Glutamatergic neuron (in vitro differentiated cells): ENCODE data around the gene NCBP2L. TPM values are rescaled to one million over a fixed set of nuclear protein-coding genes. Genes with fewer than 3 reads are reported as not detected.

Source experiments
- DNase-seq: peaks from one replicate; pipeline ENCODE4 v3.0.0; 2022
- H3K27ac Mint-ChIP-seq: one replicate; pipeline ENCODE4 v1.8.0; 2020; ENCODE audit warnings: mild to moderate bottlenecking, mixed read lengths, inconsistent platforms; ENCODE audit not compliant: unreplicated experiment
- H3K27me3 Mint-ChIP-seq: one replicate; pipeline ENCODE4 v1.8.0; 2020; ENCODE audit warnings: mild to moderate bottlenecking, moderate library complexity, mixed read lengths, inconsistent platforms; ENCODE audit not compliant: unreplicated experiment
- H3K36me3 Mint-ChIP-seq: one replicate; pipeline ENCODE4 v1.8.0; 2020; ENCODE audit warnings: mild to moderate bottlenecking, mixed read lengths, inconsistent platforms; ENCODE audit not compliant: unreplicated experiment
- H3K4me1 Mint-ChIP-seq: one replicate; pipeline ENCODE4 v1.8.0; 2020; ENCODE audit warnings: mild to moderate bottlenecking, low read depth, mixed read lengths, inconsistent platforms; ENCODE audit not compliant: unreplicated experiment
- H3K4me3 Mint-ChIP-seq: one replicate; pipeline ENCODE4 v1.8.0; 2020; ENCODE audit warnings: mild to moderate bottlenecking, mixed read lengths, inconsistent platforms; ENCODE audit not compliant: unreplicated experiment
- H3K9me3 Mint-ChIP-seq: one replicate; pipeline ENCODE4 v1.8.0; 2020; ENCODE audit warnings: mild to moderate bottlenecking, moderate library complexity, mixed read lengths, inconsistent platforms; ENCODE audit not compliant: unreplicated experiment
- CTCF ChIP-seq: fragments of 200-600 bp; sonication (generic); IDR thresholded peaks from one replicate; pipeline ENCODE4 v1.5.0; 2021; ENCODE audit not compliant: partially characterized antibody, unreplicated experiment
- total RNA-seq: library from RNA; stranded (reverse); fragmentation: NEBNext Ultra II Directional; extraction: Animal tissue kit (Norgen Biotek cat#: 25700); gene quantifications from one replicate; pipeline ENCODE4 v1.2.1, GENCODE V29; 2021; ENCODE audit not compliant: unreplicated experiment

Gene NCBP2L
- total RNA-seq, 1 donor from 2014 or later = not detected

GRCh38 chrX:107750263-107750662, 27.3 kb upstream of the NCBP2L start:
- no peaks in the 10 kb centered on the region for H3K27me3 Mint-ChIP-seq
- no peak overlapping the region for H3K4me3 Mint-ChIP-seq
- DNase-seq = no peak
- H3K36me3 Mint-ChIP-seq = no peaks in the 10 kb centered on the region
- no peak for TF ChIP-seq CTCF
- H3K4me1 Mint-ChIP-seq = no peaks in the 10 kb centered on the region
- no peak overlapping the region for H3K27ac Mint-ChIP-seq
- H3K9me3 Mint-ChIP-seq = no peaks in the 10 kb centered on the region

- Mint-ChIP-seq H3K9me3 (no peaks in the 10 kb centered on the region), H3K36me3 (no peaks in the 10 kb centered on the region), H3K27ac (no peak overlapping the region), H3K27me3 (no peaks in the 10 kb centered on the region), H3K4me1 (no peaks in the 10 kb centered on the region), H3K4me3 (no peak overlapping the region)
- no peak for TF ChIP-seq CTCF
- no peak for DNase-seq
Measured at GRCh38 chrX:107750861-107751445, 26.6 kb upstream of the NCBP2L start.

GRCh38 chrX:107752043-107752442, 25.5 kb upstream of the NCBP2L start:
- no peak for DNase-seq
- no peaks in the 10 kb centered on the region for H3K4me1 Mint-ChIP-seq
- no peak overlapping the region for H3K4me3 Mint-ChIP-seq
- H3K27me3 Mint-ChIP-seq = no peaks in the 10 kb centered on the region
- no peak overlapping the region for H3K27ac Mint-ChIP-seq
- H3K36me3 Mint-ChIP-seq = no peaks in the 10 kb centered on the region
- no peaks in the 10 kb centered on the region for H3K9me3 Mint-ChIP-seq
- no peak for TF ChIP-seq CTCF

GRCh38 chrX:107752714-107753113, 24.8 kb upstream of the NCBP2L start:
- no peak overlapping the region for H3K27ac Mint-ChIP-seq
- H3K4me3 Mint-ChIP-seq = no peak overlapping the region
- H3K36me3 Mint-ChIP-seq = no peaks in the 10 kb centered on the region
- TF ChIP-seq CTCF = no peak
- no peaks in the 10 kb centered on the region for H3K27me3 Mint-ChIP-seq
- no peaks in the 10 kb centered on the region for H3K9me3 Mint-ChIP-seq
- no peak for DNase-seq
- H3K4me1 Mint-ChIP-seq = no peaks in the 10 kb centered on the region

- Mint-ChIP-seq H3K4me3 (no peak overlapping the region), H3K4me1 (no peaks in the 10 kb centered on the region), H3K36me3 (no peaks in the 10 kb centered on the region), H3K9me3 (peaks cover 1% of the 10 kb centered on the region), H3K27me3 (no peaks in the 10 kb centered on the region), H3K27ac (no peak overlapping the region)
- no peak for TF ChIP-seq CTCF
- DNase-seq = no peak
Measured at GRCh38 chrX:107753187-107753586, 24.3 kb upstream of the NCBP2L start.
